CD14-positive monocyte (primary cell): ENCODE results near the gene VRK3. TPM values are rescaled to one million over a fixed set of nuclear protein-coding genes. Genes with fewer than 3 reads are reported as not detected.

ENCODE experiments used
- DNase-seq, 3 donors: peaks; one replicate each; pipeline ENCODE4 v3.0.0-alpha.2; 2011 to 2022
- H2AFZ ChIP-seq: 2 replicates; pipeline ENCODE4 v1.6.0; 2012; ENCODE audit warnings: mild to moderate bottlenecking, low read depth, low read length, inconsistent platforms; ENCODE audit not compliant: insufficient read depth, poor library complexity, severe bottlenecking
- H3K27ac ChIP-seq, 2 donors: 1 replicate in 1 of 2; 2 replicates in 1 of 2; pipeline ENCODE4 v1.5.1; 2012 to 2013; ENCODE audit warnings: low read length in 2 of 2, control low read depth in 1 of 2, inconsistent platforms in 1 of 2, low read depth in 1 of 2, mild to moderate bottlenecking in 1 of 2
- H3K27me3 ChIP-seq, 2 donors: one replicate each; pipeline versions ENCODE4 v1.6.0 to v1.6.1; 2011 to 2013; ENCODE audit warnings: low read length in 2 of 2; ENCODE audit not compliant: control insufficient read depth in 2 of 2, insufficient read depth in 2 of 2
- H3K36me3 ChIP-seq, 2 donors: replicated peaks in 1 of 2; 1 replicate in 1 of 2; 2 replicates in 1 of 2; pipeline versions ENCODE4 v1.5.1 to v1.6.1; 2012 to 2013; ENCODE audit warnings: low read length in 2 of 2, control low read depth in 1 of 2, inconsistent platforms in 1 of 2, mild to moderate bottlenecking in 1 of 2; ENCODE audit not compliant: insufficient read depth in 2 of 2, control insufficient read depth in 1 of 2
- H3K4me1 ChIP-seq, 2 donors: 1 replicate in 1 of 2; 2 replicates in 1 of 2; pipeline versions ENCODE4 v1.5.1 to v1.6.1; 2012 to 2013; ENCODE audit warnings: low read length in 2 of 2, control low read depth in 1 of 2, inconsistent platforms in 1 of 2, mild to moderate bottlenecking in 1 of 2, moderate library complexity in 1 of 2; ENCODE audit not compliant: insufficient read depth in 2 of 2, control insufficient read depth in 1 of 2
- H3K4me2 ChIP-seq: replicated peaks from 2 replicates; pipeline ENCODE3; 2012; ENCODE audit warnings: low read length, moderate library complexity, mild to moderate bottlenecking; ENCODE audit not compliant: poor library complexity, severe bottlenecking; ENCODE audit errors: extremely low read depth
- H3K4me3 ChIP-seq, 3 experiments: fragments of 200-600 bp in 1 of 3; sonication (generic) in 1 of 3; replicated peaks in 1 of 3; 1 replicate in 2 of 3; 2 replicates in 1 of 3; pipeline ENCODE4 v1.5.1; 2011 to 2013; ENCODE audit warnings: low read length in 3 of 3, mild to moderate bottlenecking in 3 of 3, control low read depth in 2 of 3, low read depth in 2 of 3, inconsistent platforms in 1 of 3, moderate library complexity in 1 of 3
- H3K79me2 ChIP-seq: 2 replicates; pipeline ENCODE4 v1.6.0; 2012; ENCODE audit warnings: mild to moderate bottlenecking, control low read depth, inconsistent platforms, low read length, moderate library complexity; ENCODE audit not compliant: insufficient read depth
- H3K9ac ChIP-seq: 2 replicates; pipeline ENCODE4 v1.6.0; 2017; ENCODE audit warnings: low read length, mild to moderate bottlenecking; ENCODE audit not compliant: insufficient read depth, poor library complexity, severe bottlenecking
- H3K9me3 ChIP-seq, 2 donors: replicated peaks in 1 of 2; 1 replicate in 1 of 2; 2 replicates in 1 of 2; pipeline versions ENCODE4 v1.5.1 to v1.6.1; 2012 to 2013; ENCODE audit warnings: low read length in 2 of 2, control low read depth in 1 of 2; ENCODE audit not compliant: control insufficient read depth in 1 of 2, insufficient read depth in 1 of 2
- H4K20me1 ChIP-seq: 2 replicates; pipeline ENCODE4 v1.6.0; 2012; ENCODE audit warnings: mild to moderate bottlenecking, low read length, control low read depth, moderate library complexity; ENCODE audit not compliant: insufficient read depth
- H3K27ac Mint-ChIP-seq, 7 donors: one replicate each; pipeline ENCODE4 v1.8.0; 2020; ENCODE audit warnings: mild to moderate bottlenecking in 7 of 7, mixed read lengths in 7 of 7, moderate library complexity in 6 of 7, inconsistent platforms in 2 of 7
- H3K27me3 Mint-ChIP-seq, 3 donors: one replicate each; pipeline ENCODE4 v1.8.0; 2021 to 2022; ENCODE audit warnings: low read depth in 3 of 3, mild to moderate bottlenecking in 3 of 3, mixed read lengths in 3 of 3, moderate library complexity in 3 of 3, inconsistent platforms in 1 of 3
- H3K36me3 Mint-ChIP-seq, 2 donors: one replicate each; pipeline ENCODE4 v1.8.0; 2020; ENCODE audit warnings: mixed read lengths in 2 of 2, inconsistent platforms in 1 of 2, mild to moderate bottlenecking in 1 of 2
- H3K4me1 Mint-ChIP-seq: one replicate; pipeline ENCODE4 v1.8.0; 2020; ENCODE audit warnings: mild to moderate bottlenecking, mixed read lengths
- H3K4me3 Mint-ChIP-seq, 2 donors: one replicate each; pipeline ENCODE4 v1.8.0; 2020; ENCODE audit warnings: mild to moderate bottlenecking in 2 of 2, mixed read lengths in 2 of 2, moderate library complexity in 1 of 2
- H3K9me3 Mint-ChIP-seq, 7 donors: one replicate each; pipeline ENCODE4 v1.8.0; 2020 to 2022; ENCODE audit warnings: mixed read lengths in 7 of 7, mild to moderate bottlenecking in 6 of 7, moderate library complexity in 6 of 7, inconsistent platforms in 2 of 7
- CTCF ChIP-seq: fragments of 200-600 bp; IDR thresholded peaks from one replicate; pipeline ENCODE4 v1.8.0; 2022; ENCODE audit warnings: antibody characterized with exemption, mild to moderate bottlenecking
- WGBS: methylation state at CpG from one replicate; pipeline ENCODE4 v1.1.5; 2013; ENCODE audit warnings: missing lambda C conversion rate; ENCODE audit not compliant: insufficient coverage; 5-methylcytosine and 5-hydroxymethylcytosine counted together
- intact Hi-C, 2 donors: fragments of 100-400 bp; cut with micrococcal nuclease; formaldehyde crosslinking; loops; one replicate each; pipeline versions ENCODE4 v1.15.0 to v1.15.1; 2023
- polyA plus RNA-seq, 3 donors: library from polyadenylated mRNA; depleted of rRNA in 1 of 3; unstranded in 2 of 3; stranded (reverse) in 1 of 3; fragments of 300-500 nt in 2 of 3; fragments of >200 nt in 1 of 3; fragmentation: Illumina TruSeq in 2 of 3; gene quantifications; 1 replicate in 2 of 3; 2 replicates in 1 of 3; pipeline ENCODE4 v1.2.3, GENCODE V29; 2012 to 2021

The VRK3 gene
- polyA plus RNA-seq, 3 donors: 42.8 to 47.3 (median 46.8) TPM

GRCh38 chr19:50000038-50000840 is 24.9 kb downstream of the VRK3 start:
- Mint-ChIP-seq H3K27ac (peak overlapping the region in 3 of 7 donors; percentile 38 to 85 (median 50)), H3K27me3 (peaks cover 0 to 3% (median 2%) of the 10 kb centered on the region in 3 donors), H3K36me3 (peaks cover 75 to 93% of the 10 kb centered on the region in 2 donors), H3K4me3 (no peak overlapping the region), H3K9me3 (peaks cover 0 to 1% (median 0%) of the 10 kb centered on the region in 7 donors), H3K4me1 (peaks cover 27% of the 10 kb centered on the region)
- no peak for DNase-seq
- Histone ChIP-seq H3K4me3 (no peak overlapping the region), H3K36me3 (peaks cover 67 to 99% of the 10 kb centered on the region in 2 donors), H3K9ac (no peak overlapping the region), H3K79me2 (no peaks in the 10 kb centered on the region), H4K20me1 (peaks cover 73% of the 10 kb centered on the region), H2AFZ (no peak overlapping the region), H3K4me2 (no peak overlapping the region), H3K27ac (peak overlapping the region in 1 of 2 donors; percentile 6), H3K4me1 (peaks cover 21 to 38% of the 10 kb centered on the region in 2 donors), H3K9me3 (no peaks in the 10 kb centered on the region), H3K27me3 (no peaks in the 10 kb centered on the region)
- intact Hi-C loops: no loop called here
- TF ChIP-seq CTCF: no peak
- 90% methylated on average over 16 of the region's 20 CpGs for WGBS

GRCh38 chr19:49999371-50000010 is 25.7 kb downstream of the VRK3 start:
- H3K4me1 Mint-ChIP-seq: peaks cover 20% of the 10 kb centered on the region
- Histone ChIP-seq H3K4me3 (no peak overlapping the region), H3K9me3 (no peaks in the 10 kb centered on the region), H4K20me1 (peaks cover 73% of the 10 kb centered on the region), H3K36me3 (peaks cover 69 to 99% of the 10 kb centered on the region in 2 donors), H3K4me1 (peaks cover 17 to 32% of the 10 kb centered on the region in 2 donors), H3K79me2 (no peaks in the 10 kb centered on the region), H3K27ac (no peak overlapping the region), H3K27me3 (no peaks in the 10 kb centered on the region), H2AFZ (no peak overlapping the region), H3K4me2 (no peak overlapping the region), H3K9ac (no peak overlapping the region)
- peak overlapping the region in 1 of 7 donors; percentile 8 for H3K27ac Mint-ChIP-seq
- peaks cover 0 to 2% (median 0%) of the 10 kb centered on the region in 7 donors for H3K9me3 Mint-ChIP-seq
- H3K27me3 Mint-ChIP-seq: peaks cover 0 to 3% (median 2%) of the 10 kb centered on the region in 3 donors
- DNase-seq: no peak
- H3K4me3 Mint-ChIP-seq: no peak overlapping the region
- 85% methylated on average over 3 of the region's 6 CpGs for WGBS
- intact Hi-C loops: no loop called here
- TF ChIP-seq CTCF: no peak
- H3K36me3 Mint-ChIP-seq: peaks cover 78 to 93% of the 10 kb centered on the region in 2 donors
